Fibroblast of skin of right biceps (primary cell): ENCODE results near the gene NELL1.
"Not testable (repeated sequence)": the region's sequence is repeated elsewhere in the genome, so short reads cannot be mapped to it uniquely, and the experiment has no call there.

Experiments used
- DNase-seq: peaks from one replicate; pipeline ENCODE4 v3.0.0-alpha.2; 2013

NELL1 gene

GRCh38 chr11:20771681-20772080 lies 102.3 kb downstream of the NELL1 start:
- no peak for DNase-seq

DNA sequence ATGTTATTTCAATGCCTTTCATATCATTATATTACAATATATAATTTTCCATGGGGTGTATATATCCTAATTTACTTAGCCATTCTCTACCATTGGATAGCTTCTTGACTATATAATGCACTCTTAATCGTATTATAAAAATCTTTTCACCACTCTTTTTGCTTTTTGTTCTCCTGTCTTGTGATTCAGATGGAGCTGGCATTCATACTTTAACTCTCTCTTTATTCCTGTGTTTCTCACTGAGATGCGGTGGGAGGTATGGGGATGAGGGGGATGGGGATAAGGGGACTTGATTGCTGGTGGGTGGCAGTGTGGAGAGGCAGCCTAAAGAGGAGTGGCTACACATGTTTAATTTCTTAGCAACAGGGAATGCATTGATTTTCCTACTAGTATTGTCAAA lies 105.9 kb downstream of the NELL1 start:
- no peak for DNase-seq

- no peak for DNase-seq
Measured at GRCh38 chr11:20782775-20783174, 113.4 kb downstream of the NELL1 start.

- no peak for DNase-seq
Measured at GRCh38 chr11:20783220-20783619, 113.8 kb downstream of the NELL1 start.

DNA sequence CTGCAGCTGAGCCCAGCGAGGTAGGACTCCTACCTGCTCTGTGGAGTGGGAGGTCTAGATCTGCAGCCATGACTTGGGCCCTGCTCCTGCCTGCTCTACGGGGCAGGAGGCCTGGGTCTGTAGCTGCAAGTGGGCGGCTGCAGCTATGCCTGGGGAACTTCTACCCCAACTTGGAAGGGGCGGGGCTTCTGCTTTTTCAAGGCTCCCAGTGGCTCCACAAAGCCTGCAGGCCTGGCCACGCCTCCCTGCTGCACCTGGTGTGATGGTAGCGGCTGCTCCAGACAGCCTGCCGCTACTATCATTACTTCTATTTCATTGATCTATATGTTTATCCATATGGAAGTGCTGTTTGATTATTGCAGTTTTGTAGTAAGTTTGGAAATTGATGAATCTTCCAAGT lies 121.2 kb downstream of the NELL1 start:
- DNase-seq = no peak

GRCh38 chr11:20795005-20795404 lies 125.6 kb downstream of the NELL1 start:
- no peak for DNase-seq

DNA sequence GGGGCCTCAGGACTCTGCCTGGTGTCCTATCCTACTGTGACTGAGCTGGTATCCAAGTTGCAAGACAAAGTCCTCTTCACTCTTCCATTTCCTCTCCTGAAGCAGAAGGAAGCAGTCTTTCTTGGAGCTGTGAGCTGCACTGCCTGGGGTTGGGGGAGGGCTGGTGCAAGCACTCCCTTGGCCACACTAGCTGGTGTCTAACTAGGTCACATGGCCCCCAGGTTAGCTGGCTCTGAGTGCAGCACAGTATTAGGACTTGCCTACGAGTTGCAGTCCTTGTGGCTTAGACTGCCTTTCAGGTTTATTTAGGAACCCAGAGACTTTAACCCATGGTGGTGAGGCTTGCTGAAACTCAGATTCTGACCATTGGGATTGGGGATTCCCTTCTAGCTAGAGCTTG lies 138.9 kb downstream of the NELL1 start:
- DNase-seq = no peak

GRCh38 chr11:20821046-20821445 lies 151.7 kb downstream of the NELL1 start:
- no peak for DNase-seq

DNA sequence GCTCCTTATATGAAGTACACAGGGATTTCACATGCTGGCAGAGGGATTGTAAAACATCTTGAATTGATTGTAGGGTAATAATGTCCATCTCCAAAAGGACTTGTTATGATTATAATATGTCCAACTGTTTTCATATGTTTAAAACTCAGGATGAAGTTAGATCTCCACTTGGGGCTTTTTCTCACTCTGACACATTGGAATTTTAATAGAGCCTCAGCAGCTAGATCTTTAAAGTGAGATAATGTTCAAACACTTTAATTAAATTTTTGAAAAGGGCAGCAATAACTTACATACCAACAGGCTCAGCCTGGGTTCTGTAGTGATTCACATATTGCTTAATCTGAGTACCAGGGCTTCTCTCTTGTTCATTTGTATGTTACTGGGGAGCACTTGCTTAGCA lies 152.1 kb downstream of the NELL1 start:
- DNase-seq = no peak

GRCh38 chr11:20824773-20825172 lies 155.4 kb downstream of the NELL1 start:
- no peak for DNase-seq

DNA sequence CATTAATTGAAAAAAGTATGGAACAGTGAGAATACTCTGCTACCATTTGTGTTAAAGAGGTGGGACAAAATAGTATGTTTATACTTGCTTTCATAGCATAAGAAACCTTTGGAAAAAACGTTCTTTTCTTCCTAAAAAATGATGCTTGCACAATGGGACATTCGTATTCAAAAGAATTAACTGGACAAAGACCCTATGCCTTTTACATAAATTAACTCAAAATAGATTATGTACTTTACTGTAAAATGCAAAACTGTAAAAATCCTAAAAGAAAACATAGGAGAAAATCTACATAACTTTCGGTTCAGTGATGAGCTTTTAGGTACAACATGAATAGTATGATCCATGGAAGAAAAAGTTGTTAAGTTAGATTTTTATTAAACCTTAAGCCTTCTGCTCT lies 166.2 kb downstream of the NELL1 start:
- DNase-seq = no peak

- no peak for DNase-seq
Measured at GRCh38 chr11:20839231-20839630, 169.8 kb downstream of the NELL1 start.

- DNase-seq = no peak
Measured at GRCh38 chr11:20840341-20840740, 171.0 kb downstream of the NELL1 start.

- DNase-seq = no peak
Measured at GRCh38 chr11:20844216-20844615, 174.8 kb downstream of the NELL1 start.

- DNase-seq = no peak
Measured at GRCh38 chr11:20844630-20845029, 175.2 kb downstream of the NELL1 start.

DNA sequence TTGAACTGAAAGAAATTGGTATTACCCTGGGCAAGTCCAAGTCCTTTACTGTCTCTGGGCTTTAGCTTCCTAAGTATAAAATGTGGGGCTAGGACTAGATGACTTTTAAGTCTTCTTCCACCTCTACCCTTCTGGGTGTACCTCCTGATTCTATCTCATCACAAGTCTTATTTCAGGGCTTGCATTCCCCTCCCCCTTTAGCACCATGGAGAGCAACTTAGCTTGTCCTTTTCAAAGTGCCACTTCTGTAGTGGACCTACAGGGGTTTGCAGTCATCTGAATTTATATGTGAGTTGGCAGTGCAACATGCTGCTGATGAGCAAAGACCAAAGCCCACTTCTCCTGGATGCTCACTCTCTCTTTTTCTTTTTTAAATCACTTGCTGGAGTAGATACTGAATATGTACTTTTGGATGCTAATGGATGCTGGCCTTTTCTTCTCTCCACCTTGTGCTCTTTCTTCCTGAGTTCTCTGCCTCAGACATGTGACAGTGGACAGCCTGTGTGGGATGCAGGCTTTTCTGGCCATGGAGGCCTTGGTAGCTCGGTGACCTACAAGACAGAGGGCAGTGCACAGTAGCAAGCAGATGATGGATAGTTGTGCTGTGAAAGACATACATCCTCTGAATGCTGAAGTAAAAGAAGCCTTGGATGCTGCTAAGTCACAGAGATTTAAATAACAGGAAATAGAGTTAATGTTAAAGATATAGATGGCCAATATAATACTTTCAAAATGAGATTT lies 185.0 kb downstream of the NELL1 start:
- no peak for DNase-seq

GRCh38 chr11:20861322-20861721 lies 191.9 kb downstream of the NELL1 start:
- DNase-seq = no peak

DNA sequence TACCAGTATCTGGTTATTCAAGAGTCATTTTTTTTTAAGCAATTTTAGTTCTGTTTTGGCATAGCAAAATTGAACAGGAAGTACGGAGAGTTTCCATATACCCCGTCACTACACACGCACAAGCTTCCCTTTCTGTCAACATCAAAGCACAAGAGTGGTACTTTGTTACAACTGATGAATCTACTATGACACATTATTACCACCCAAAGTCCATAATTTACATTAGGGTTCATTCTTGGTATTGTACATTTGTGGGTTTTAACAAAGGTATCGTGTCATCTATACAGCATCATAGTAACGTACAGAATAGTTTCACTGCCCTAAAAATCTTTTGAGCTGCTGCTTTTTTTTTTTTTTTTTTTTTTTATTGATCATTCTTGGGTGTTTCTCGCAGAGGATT lies 192.9 kb downstream of the NELL1 start:
- DNase-seq = not testable (repeated sequence)

- no peak for DNase-seq
Measured at GRCh38 chr11:20864628-20865027, 195.2 kb downstream of the NELL1 start.

DNA sequence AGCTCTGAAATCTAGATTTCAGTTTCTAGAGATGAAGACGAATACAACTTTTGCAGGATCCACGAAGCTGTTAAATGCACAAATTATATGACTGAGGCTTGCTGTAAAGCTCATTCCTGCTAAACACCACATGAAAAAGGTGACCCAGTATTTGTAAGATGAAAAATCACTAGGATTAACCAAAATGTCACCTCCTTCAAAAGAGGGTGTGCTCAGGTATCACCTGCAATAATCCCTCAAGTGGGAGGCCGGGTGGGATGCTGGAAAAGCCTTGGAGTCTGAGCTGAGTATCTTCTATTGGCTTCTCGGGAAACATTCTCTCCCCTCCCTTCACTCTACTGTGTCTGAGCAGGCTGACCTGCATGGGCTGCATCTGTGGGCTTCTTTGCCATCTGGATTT lies 195.8 kb downstream of the NELL1 start:
- DNase-seq = no peak

- no peak for DNase-seq
Measured at GRCh38 chr11:20869123-20869522, 199.7 kb downstream of the NELL1 start.

DNA sequence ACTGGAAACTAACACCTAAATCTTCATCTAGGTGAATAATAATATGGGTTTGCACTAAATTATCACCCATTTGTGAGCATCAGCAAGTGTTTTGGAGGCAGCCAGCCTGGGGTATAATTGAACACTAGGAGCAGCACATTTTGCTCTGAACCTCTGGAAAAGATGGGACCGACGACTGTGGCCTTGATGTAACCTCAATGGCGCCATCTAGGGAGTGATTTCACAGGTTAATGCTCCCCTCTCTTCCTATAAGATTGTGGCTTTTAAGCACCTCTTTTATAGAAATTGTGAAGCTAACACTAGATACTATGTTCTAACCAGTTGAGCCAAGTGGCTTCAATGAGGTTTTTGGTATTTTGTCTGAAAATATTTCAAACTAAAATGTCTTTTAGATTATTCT lies 203.7 kb downstream of the NELL1 start:
- DNase-seq = no peak

DNA sequence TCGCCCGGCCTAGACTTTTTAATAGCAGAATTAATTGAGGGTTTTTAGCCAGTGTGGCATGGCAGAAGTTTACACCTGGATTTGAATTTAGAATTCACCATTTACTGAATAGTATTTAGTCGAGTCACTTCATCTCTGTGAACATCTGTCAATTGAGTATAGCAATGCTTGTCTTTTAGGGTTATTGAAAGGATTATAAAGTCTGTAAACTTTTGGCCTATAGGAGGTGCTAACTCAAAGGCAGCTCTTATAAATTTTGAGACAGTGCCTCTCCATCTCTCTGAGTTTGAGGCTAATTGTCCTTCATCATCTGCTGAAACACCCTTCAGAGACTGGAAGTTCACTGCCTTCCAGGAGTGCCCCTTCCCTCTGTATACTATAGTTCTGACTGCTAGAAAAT lies 205.0 kb downstream of the NELL1 start:
- no peak for DNase-seq

DNA sequence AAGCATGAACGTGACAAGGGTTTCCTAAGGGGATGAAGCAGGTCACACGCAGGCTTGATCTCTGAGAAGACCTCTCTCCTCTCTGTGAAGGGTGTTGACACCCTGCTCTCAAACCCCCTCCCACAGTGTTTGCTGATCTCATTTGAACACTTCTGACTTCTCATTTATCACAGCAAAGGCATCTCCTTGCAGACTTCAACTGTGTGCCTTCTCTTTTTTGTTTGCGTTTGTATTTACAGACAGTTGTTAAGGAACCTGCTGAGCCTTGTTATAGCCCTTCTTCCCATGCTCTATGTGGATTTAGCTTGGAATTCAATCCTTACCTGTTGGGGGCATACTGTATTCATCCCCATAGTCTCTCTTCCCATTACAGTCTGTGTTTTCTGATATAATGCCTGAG lies 206.5 kb downstream of the NELL1 start:
- DNase-seq = no peak

- DNase-seq = no peak
Measured at GRCh38 chr11:20876738-20877137, 207.4 kb downstream of the NELL1 start.
